Measurements from ENCODE around the gene PRPF8. TPM values are rescaled to one million over a fixed set of nuclear protein-coding genes. Genes with fewer than 3 reads are reported as not detected.

Gene PRPF8
- total RNA-seq, 4 donors from 2014 or later = 111 to 195 (median 161) TPM

DNA sequence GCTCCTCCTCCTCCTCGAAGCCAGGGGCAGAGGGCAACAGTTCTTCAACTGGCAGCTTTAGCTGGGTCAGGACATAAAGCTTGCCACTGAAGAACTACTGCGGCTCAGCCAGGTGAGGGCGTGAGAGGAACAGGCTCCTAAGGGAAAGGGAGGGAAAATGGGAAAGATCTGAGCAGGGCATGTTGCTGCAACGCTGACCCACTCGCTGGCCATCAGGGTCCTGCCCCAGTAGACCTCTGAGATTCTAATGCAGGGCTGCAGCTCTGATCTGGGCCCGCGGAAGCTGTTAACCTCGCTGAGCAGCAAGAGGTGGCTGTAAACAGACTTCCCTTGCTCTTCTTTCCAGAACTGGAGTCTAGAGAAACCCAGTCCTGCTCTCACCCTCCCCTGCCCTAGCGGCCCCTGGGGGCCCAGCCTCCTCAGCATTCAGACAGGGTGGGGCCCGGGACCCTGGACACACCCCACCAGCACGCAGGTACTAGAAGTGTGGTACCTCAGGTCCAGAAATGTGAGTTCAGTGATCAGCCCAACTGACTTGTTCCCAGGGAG is 29.3 kb upstream of the PRPF8 start:
- TF ChIP-seq, protein P1, sequence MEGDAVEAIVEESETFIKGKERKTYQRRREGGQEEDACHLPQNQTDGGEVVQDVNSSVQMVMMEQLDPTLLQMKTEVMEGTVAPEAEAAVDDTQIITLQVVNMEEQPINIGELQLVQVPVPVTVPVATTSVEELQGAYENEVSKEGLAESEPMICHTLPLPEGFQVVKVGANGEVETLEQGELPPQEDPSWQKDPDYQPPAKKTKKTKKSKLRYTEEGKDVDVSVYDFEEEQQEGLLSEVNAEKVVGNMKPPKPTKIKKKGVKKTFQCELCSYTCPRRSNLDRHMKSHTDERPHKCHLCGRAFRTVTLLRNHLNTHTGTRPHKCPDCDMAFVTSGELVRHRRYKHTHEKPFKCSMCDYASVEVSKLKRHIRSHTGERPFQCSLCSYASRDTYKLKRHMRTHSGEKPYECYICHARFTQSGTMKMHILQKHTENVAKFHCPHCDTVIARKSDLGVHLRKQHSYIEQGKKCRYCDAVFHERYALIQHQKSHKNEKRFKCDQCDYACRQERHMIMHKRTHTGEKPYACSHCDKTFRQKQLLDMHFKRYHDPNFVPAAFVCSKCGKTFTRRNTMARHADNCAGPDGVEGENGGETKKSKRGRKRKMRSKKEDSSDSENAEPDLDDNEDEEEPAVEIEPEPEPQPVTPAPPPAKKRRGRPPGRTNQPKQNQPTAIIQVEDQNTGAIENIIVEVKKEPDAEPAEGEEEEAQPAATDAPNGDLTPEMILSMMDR (IDR thresholded peaks at IDR 0.05) = peak in 3 of 4 experiments; percentile 35 to 51 (median 41)
- TF ChIP-seq POLR2AphosphoS5 (IDR thresholded peaks at IDR 0.05) = no peak
- TF ChIP-seq POLR2A (IDR thresholded peaks at IDR 0.05) = no peak
- TF ChIP-seq EP300 (IDR thresholded peaks at IDR 0.05) = no peak
- Histone ChIP-seq H3K36me3 (peaks cover 0 to 26% of the 10 kb centered on the region in 2 donors), H3K4me1 (peaks cover 2 to 75% (median 47%) of the 10 kb centered on the region in 3 donors), H3K4me3 (peak overlapping the region; percentile 92 to 100), H3K27me3 (no peaks in the 10 kb centered on the region), H3K27ac (peak overlapping the region; percentile 97 to 100 (median 99)), H3K9me3 (no peaks in the 10 kb centered on the region)
- ATAC-seq = no peak
- 0% methylated on average over 1 of the region's 11 CpGs; no CpG with 5 or more reads in 1 of the 2 donors for WGBS, 2 donors (ENCODE audit: low coverage in 1 of 2)

GRCh38 chr17:1713160-1713877 is 28.7 kb upstream of the PRPF8 start:
- TF ChIP-seq POLR2AphosphoS5 (IDR thresholded peaks at IDR 0.05) (no peak), EP300 (IDR thresholded peaks at IDR 0.05) (no peak), POLR2A (IDR thresholded peaks at IDR 0.05) (no peak)
- TF ChIP-seq, protein P1 (IDR thresholded peaks at IDR 0.05) = no peak
- H3K36me3 ChIP-seq = peaks cover 0 to 26% of the 10 kb centered on the region in 2 donors
- peaks cover 2 to 73% (median 43%) of the 10 kb centered on the region in 3 donors for H3K4me1 ChIP-seq
- no peak for ATAC-seq
- WGBS, 2 donors (ENCODE audit: low coverage in 1 of 2) = 55 to 64% methylated on average over 5 to 6 of the region's 10 CpGs
- peak overlapping the region in 1 of 2 donors; percentile 100 for H3K4me3 ChIP-seq
- H3K27me3 ChIP-seq = no peaks in the 10 kb centered on the region
- peak overlapping the region; percentile 97 to 100 (median 99) for H3K27ac ChIP-seq
- no peaks in the 10 kb centered on the region for H3K9me3 ChIP-seq

GRCh38 chr17:1712271-1712670 is 27.6 kb upstream of the PRPF8 start:
- no peak overlapping the region for H3K4me3 ChIP-seq
- peaks cover 2 to 63% (median 35%) of the 10 kb centered on the region in 3 donors for H3K4me1 ChIP-seq
- ATAC-seq = no peak
- 77% methylated on average over 8 of the region's 8 CpGs; no CpG with 5 or more reads in 1 of the 2 donors for WGBS, 2 donors (ENCODE audit: low coverage in 1 of 2)
- TF ChIP-seq, protein P1 (IDR thresholded peaks at IDR 0.05) = no peak
- TF ChIP-seq POLR2A (IDR thresholded peaks at IDR 0.05) (no peak), EP300 (IDR thresholded peaks at IDR 0.05) (no peak), POLR2AphosphoS5 (IDR thresholded peaks at IDR 0.05) (no peak)
- peaks cover 0 to 31% of the 10 kb centered on the region in 2 donors for H3K36me3 ChIP-seq
- peak overlapping the region in 3 of 4 donors; percentile 97 to 100 (median 99) for H3K27ac ChIP-seq
- H3K27me3 ChIP-seq = no peaks in the 10 kb centered on the region
- H3K9me3 ChIP-seq = no peaks in the 10 kb centered on the region

- Histone ChIP-seq H3K4me3 (no peak overlapping the region), H3K27ac (peak overlapping the region in 2 of 4 donors; percentile 97 to 100), H3K27me3 (no peaks in the 10 kb centered on the region), H3K4me1 (peaks cover 2 to 60% (median 35%) of the 10 kb centered on the region in 3 donors), H3K36me3 (peaks cover 0 to 36% of the 10 kb centered on the region in 2 donors), H3K9me3 (no peaks in the 10 kb centered on the region)
- ATAC-seq = no peak
- TF ChIP-seq POLR2AphosphoS5 (IDR thresholded peaks at IDR 0.05) = peak; percentile 21
- TF ChIP-seq, protein P1 (IDR thresholded peaks at IDR 0.05) = no peak
- 59 to 60% methylated on average over 4 of the region's 4 CpGs for WGBS, 2 donors (ENCODE audit: low coverage in 1 of 2)
These were observed 27.1 kb upstream of the PRPF8 start for GRCh38 chr17:1711804-1712203.

Data from gastroesophageal sphincter (tissue), 4 donors.